Skin epidermis (tissue), 12 donors: ENCODE measurements around the gene TAF4B.
A peak's percentile ranks its signal among the peaks of the same experiment; 100 is the strongest.
"Not testable (repeated sequence)": the region's sequence is repeated elsewhere in the genome, so short reads cannot be mapped to it uniquely, and the experiment has no call there.

Experiments
- H3K27ac ChIP-seq, 21 experiments: fragments of 200-600 bp; sonication (generic) in 11 of 21; one replicate each; pipeline ENCODE4 v1.5.0; 2020; ENCODE audit warnings: mild to moderate bottlenecking in 3 of 21, inconsistent platforms in 2 of 21, moderate library complexity in 2 of 21
- H3K4me3 ChIP-seq, 7 experiments: fragments of 200-600 bp; sonication (generic) in 2 of 7; one replicate each; pipeline ENCODE4 v1.5.0; 2020; ENCODE audit warnings: inconsistent platforms in 2 of 7, mild to moderate bottlenecking in 2 of 7, moderate library complexity in 1 of 7

TAF4B gene

DNA sequence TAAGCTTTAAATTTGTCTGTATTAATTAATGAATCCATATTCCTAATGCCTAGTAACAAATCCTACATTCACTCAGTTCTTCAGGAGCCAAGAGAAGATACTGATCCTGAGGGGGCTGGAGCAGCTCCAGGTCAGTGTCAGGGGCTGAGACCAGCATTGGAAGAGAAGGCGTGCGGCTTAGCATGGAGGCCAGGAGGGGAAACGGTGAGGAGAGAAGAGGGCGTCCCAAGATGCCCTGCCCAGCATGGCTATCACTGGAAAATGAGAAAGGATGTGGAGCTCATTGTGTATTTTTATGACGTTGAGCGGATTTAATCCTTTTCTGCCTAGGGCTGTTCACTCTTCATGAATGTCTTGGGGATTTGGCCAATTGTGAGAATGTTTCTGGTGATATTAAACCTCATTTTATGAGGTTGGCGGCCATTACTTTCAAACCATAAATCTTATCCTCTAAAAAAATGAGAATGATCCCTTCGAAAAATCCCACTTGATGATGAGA, 190.5 kb downstream of the TAF4B start:
- H3K27ac ChIP-seq, result no peak overlapping the region
- no peak overlapping the region for H3K4me3 ChIP-seq

DNA sequence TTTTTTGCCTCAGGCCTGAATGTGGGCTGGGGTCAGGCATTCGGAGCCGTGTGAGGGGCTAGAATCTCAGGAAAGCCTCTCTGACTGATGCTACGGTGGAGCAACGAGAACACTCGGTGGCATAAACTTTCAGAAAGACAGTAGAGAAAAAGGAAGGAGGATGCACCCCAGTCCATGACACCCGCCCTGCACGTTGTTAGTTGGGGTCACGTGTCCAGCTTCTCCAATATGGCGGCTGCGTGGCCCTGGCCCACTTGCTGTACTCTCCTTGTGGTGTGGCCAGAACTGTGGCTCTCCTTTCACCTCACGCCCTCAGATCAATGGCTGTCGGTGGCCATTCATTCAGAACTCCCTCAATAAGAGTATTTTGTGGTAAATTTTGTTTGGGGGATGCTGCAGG, 190.9 kb downstream of the TAF4B start:
- Histone ChIP-seq H3K27ac (no peak overlapping the region), H3K4me3 (no peak overlapping the region)

DNA sequence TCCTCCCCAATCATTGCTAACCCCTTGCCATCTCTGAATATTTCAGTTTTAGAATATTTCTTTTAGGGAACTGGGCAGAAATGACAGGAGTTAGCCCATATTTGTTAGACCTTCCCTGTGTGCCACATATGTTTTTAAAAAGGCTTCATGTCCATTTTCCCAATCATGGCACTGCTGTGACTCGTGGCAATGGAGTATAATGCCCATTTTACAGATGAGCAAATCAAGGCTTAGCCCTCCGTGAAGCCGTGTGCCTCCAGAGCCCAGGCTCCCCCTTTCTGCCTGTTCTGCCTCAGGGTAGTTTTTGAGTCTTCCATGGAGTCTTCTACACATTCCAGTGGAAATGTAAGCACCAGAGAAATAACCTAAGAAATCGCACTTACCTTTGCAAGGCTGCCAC, 192.0 kb downstream of the TAF4B start:
- no peak overlapping the region for H3K4me3 ChIP-seq
- no peak overlapping the region for H3K27ac ChIP-seq

DNA sequence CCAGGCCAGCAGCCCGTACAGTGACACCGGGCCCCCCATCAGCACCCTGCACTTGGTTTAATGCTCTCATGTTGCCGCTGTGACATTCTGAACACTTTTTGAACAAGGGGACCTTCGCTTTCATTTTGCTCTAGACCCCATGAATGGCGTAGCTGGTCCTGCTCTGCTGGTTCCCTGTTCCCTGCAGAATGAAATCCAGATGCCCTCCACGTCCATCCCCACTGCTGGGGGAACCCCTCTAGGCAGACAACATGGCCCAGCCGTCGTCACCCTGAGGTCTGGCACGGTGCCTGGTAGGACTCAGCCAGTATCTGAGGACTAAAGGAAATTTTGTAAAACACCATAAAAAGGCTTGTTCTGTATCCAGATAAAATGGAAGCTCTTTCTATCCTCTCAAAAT, 193.5 kb downstream of the TAF4B start:
- H3K27ac ChIP-seq, result no peak overlapping the region
- H3K4me3 ChIP-seq, result no peak overlapping the region

DNA sequence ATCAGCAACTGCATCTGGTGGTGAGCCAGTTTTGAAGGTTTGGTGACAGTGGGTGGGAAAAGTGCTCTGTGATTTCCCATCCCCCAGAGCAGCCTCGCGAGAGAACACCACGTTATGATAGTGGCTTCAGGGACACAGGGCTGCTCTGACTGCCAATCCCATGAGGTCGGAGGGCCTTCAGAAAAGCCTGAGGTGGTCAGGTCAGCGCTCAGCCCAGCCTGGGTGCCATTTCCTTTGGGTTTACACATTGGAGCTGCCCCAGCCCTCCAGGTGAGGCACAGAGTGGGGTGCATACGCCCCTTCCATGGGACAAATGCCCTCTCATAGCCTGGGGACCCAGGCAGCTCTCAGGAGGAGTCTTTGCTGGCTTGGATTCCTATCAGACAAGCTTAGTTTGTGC, 195.3 kb downstream of the TAF4B start:
- H3K4me3 ChIP-seq, result no peak overlapping the region

GRCh38 chr18:26421931-26422330, 195.7 kb downstream of the TAF4B start:
- H3K4me3 ChIP-seq, result no peak overlapping the region
- no peak overlapping the region for H3K27ac ChIP-seq

More for the DNA sequence above, 195.3 kb downstream of the TAF4B start:
- no peak overlapping the region for H3K27ac ChIP-seq

GRCh38 chr18:26422472-26423162, 196.4 kb downstream of the TAF4B start:
- Histone ChIP-seq H3K27ac (no peak overlapping the region), H3K4me3 (no peak overlapping the region)

- no peak overlapping the region for H3K27ac ChIP-seq
- H3K4me3 ChIP-seq, result no peak overlapping the region
Observed at GRCh38 chr18:26424428-26425147, 198.3 kb downstream of the TAF4B start.

GRCh38 chr18:26425148-26425531, 198.9 kb downstream of the TAF4B start:
- Histone ChIP-seq H3K4me3 (no peak overlapping the region), H3K27ac (no peak overlapping the region)

DNA sequence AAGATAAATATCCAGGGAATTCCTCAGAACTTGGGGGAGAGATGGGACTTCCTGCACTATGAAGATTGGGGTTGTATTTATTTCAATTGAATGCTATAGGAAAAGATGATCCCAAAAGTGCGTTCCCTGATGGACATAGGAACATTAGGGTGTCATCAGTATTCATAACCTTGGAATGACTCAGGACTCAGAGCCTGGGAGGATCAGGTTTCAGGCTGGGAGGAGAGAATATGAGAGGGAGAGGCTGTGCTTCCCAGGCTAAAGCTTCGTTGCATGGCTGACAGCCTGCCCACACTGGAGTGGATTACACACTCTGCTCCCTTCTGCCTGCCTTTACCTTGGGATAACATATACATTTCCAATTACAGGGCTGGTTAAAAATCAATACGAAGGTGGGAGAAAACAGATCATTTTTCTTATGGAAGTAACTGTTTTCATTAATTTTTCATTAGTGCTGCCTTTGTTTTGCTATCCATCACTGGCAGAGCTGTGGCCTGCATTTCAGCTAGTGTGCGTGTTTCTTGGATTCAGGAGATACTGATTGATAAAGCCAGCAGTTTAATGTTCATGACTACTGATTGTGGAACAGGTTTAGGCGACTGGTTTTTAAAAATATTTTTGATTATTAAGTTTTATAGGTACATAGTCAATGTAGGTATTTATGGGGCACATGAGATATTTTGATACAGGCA, 203.4 kb downstream of the TAF4B start:
- H3K4me3 ChIP-seq, result no peak overlapping the region
- H3K27ac ChIP-seq, result no peak overlapping the region

DNA sequence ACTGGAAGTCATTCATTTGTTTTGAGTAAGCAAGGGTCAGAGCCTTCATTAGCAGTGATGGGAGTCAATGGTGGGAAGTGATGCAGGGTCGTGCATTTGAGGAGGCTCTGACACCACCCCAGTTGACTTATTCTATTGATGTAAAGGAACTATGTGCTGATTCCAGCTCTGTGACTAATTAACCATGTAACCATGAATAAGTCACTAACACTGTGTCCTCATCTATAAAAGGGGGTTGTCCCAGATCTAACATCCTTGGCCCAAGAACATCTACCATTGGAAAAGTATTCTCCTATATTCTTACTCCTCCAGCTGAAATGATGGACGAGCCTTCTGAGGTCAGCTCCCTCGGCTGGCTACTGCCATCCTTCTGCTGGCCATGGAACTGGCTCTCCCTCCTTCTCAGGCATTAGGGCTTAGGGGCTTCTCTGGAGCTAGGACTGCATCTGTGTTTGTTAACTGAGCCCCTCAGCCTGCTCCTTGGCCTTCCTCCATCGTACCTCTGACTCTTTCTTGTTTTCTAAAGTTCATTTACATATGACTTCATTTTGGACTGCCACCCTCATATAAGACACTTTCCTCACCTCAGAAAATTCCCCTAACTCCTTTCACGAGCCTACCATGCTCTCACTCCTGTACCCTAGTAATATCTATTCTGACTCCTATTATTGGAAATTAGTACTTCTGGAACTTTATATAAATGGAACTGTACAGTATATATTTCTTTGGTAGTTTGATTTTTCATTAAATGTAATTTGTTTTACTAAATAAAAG, 206.6 kb downstream of the TAF4B start:
- Histone ChIP-seq H3K27ac (no peak overlapping the region), H3K4me3 (no peak overlapping the region)

DNA sequence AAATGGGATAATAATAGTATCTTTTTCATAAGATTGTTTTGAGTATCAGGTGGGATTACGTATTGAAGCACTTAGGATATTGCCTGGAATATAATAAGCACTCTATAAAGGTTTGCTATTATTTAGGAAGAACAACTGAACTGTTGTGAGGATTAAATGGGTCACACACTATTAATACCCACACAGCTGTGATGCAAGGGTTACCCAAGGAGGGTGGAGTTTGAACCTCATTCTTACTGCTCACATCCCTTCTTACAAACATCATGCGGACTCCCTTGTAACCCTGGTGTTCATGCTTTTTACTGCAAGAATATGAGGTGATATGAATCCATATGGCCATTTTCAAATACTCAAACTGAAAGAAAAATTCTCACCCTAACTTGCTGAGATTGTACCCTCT, 208.6 kb downstream of the TAF4B start:
- Histone ChIP-seq H3K4me3 (no peak overlapping the region), H3K27ac (no peak overlapping the region)

DNA sequence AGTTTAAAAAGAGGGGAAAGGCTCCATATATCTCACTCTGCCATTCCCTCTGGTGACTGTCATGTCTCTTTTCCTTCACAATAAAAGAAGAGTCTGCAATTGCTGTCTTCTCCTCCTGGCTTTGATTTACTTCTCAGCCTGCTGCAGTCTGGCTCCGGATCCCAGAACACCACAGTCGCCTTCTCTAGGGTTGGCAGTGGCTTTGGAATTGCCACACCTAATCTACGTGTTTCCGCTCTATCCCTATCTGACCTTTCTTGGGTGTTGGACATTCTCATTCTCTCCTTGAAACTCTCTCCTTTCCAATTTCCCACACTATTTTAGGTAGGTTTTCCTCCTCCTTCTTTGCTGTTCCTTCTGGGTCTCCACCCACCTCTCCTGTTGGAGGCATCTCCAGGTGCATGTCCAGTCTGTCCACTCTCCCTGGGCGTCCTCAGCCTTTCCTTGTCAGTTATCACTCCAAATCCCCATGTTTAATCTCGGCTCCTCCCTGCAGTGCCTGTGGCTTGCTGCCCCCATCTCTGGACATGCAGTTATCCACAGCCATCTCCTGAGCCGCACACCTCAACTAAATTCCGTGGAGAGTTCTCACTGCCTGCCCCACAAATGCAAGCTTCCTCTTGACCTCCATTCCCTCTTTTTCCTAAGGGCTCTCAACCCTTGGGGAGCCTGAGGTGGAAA, 209.3 kb downstream of the TAF4B start:
- no peak overlapping the region for H3K27ac ChIP-seq
- H3K4me3 ChIP-seq, result no peak overlapping the region

- Histone ChIP-seq H3K27ac (no peak overlapping the region), H3K4me3 (no peak overlapping the region)
Observed at GRCh38 chr18:26436176-26437051, 210.2 kb downstream of the TAF4B start.

GRCh38 chr18:26437634-26438033, 211.4 kb downstream of the TAF4B start:
- not testable (repeated sequence) for H3K27ac ChIP-seq, H3K4me3 ChIP-seq

GRCh38 chr18:26438980-26439379, 212.7 kb downstream of the TAF4B start:
- Histone ChIP-seq H3K27ac (no peak overlapping the region), H3K4me3 (no peak overlapping the region)

- Histone ChIP-seq H3K4me3 (no peak overlapping the region), H3K27ac (no peak overlapping the region)
Observed at GRCh38 chr18:26439537-26439936, 213.3 kb downstream of the TAF4B start.

DNA sequence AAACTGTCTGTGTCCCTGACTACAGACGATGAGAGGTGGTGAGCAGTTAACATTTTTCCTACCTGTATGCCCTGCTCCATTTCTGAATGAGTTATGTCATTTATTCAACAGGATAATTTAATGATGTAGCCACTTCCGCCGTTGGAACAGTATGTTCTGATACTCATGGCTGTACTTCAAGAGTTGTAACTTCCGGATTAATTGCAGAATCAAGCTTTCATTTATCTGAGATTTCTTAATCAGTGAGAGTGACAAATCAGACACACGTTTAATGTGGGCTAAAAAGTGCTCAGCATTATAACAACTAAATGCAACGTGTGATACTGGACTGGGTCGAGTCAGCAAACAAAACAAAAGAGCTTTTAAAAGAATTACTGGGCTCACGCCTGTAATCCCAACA, 214.4 kb downstream of the TAF4B start:
- peak overlapping the region in 1 of 21 experiments; percentile 2 for H3K27ac ChIP-seq

More for the DNA sequence above, 214.4 kb downstream of the TAF4B start:
- peak overlapping the region in 1 of 7 experiments; percentile 12 for H3K4me3 ChIP-seq
